ENCODE data around the gene SLC39A13.
A peak's percentile ranks its signal among the peaks of the same experiment; 100 is the strongest.

Gene SLC39A13

DNA sequence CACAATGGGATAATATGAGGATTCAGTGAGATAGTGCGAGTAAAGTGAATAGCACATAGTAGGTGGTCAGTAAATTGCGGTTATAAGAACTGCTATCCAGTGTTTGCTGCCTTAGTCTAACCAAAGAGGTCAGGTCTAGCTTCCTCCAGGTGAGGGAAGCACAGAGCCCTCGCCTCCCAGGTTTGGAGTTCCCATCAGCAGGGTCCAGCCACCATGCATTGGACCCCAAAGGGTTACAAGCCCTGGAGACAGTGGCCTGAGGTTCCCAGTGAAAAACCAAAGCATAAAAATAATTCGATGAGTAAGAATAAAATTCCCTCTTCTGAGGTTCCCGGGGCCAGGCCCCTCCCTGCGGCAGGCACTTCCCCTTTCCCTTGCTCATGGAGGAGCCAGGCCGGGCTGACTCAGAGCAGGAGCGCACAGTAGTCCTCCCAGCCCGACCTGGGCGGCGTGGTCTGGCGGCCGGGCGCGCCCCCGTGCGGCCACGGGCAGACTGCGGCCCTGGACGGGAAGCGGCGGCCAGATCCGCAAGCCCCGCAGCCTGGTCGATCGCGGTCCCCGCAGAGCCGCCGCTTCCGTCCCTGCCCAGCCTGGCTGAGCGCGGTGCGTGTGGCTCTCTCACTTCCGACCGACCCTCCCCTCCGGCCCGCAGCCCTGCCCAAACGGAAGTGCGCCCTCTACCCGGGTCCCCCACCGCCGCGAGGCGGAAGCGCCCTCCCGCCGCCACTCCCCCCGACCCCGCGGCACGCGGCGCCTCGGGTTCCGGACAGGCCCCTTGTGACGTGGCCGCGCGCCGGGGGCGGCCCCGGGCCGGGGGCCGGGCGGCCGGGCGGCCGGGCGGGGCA is at the start of gene SLC39A13:
Gene SLC39A13, plus strand, starts transcription at position 845 of the 845 bp plus-strand sequence. CDS start 1,505 bp downstream, outside the sequence.
- peak; percentile 89 for DNase-seq

DNA sequence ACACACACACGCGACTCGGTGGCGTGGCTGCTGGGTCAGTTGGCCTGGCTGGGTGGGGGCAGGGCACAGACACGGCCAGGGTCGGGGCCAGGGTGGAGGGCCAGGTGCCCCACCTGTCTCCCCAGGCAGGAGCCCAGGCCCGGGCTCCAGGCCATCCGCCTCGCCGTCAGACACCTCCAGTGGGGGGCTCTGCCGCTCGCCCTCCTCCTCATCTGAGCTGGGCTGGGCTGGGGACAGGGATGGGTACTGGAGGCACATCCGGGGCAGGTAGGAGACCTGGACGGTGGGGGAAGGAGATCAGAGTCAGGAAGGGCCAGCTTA is 49.7 kb upstream of the SLC39A13 start:
- no peak for DNase-seq

DNA sequence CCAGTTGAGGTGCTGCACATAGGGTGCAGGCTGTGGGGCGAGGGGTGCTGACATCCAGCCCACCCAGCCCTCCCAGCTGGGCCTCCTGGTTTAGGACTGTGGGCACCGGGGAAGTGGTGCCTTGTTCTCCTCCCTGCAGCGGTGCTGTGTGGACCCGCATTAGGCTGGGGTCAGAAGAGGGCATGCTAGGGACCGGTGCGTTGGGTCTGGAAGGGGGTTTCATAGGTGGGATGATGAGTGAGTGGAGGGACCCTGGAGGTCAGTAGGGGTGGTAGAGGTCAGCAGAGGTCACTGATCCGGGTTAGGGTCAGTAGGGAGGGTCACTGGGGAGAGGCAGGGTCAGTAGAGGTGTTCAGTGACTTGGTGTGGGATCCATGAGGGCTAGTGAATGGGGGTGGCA is 49.2 kb upstream of the SLC39A13 start:
- DNase-seq = no peak

DNA sequence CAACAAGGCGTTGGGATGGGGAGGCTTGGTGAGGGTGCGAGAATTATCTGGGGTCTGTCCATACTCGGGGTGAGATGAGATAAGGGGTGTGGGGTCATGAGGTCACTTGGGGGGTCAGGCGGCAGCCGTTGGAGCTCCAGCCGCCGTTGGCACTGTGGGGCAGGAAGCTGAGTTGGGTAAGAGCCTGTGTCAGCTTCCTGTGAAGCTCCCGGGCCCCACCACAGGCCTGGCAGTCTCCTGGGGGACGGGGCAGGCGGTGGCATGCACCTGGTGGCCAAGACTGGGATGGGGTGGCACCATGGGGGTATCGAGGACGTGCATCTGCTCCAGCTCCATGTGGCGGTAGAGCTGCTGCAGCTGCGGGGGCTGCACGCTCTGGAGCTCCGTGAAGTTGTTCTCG is 48.8 kb upstream of the SLC39A13 start:
- no peak for DNase-seq

DNA sequence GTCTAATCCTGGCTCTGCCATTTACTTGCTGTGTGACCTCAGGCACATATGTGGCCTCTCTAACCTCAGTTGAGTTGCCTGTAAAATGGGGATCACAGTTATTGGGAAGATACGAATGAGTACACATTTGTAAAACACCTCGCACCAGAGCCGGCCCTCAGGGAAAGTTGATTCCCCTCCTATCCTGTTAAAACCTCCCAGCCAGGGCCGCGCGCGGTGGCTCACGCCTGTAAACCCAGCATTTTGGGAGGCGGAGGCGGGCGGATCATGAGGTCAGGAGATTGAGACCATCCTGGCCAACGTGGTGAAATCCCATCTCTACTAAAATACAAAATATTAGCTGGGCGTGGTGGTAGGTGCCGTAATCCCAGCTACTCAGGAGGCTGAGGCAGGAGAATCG is 48.0 kb upstream of the SLC39A13 start:
- no peak for DNase-seq

DNA sequence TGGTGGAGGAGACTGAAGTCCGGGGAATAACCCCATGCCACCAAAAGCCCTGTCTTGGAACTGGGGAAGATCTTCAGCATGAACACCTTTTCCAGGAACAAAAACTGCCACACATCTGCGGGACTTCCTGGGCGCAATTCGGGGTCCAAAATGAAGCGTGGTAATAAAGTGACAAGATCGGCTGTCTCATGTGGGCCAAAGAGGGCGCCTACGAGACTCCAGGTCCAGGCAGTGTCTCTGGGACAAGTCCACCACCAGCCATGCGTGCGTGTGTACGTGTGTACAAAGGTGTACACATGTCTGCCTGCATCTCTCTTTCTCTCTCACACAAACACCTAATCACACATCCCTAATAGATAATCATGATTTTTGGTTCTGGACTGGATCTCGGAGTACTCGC is 47.0 kb upstream of the SLC39A13 start:
- no peak for DNase-seq

DNA sequence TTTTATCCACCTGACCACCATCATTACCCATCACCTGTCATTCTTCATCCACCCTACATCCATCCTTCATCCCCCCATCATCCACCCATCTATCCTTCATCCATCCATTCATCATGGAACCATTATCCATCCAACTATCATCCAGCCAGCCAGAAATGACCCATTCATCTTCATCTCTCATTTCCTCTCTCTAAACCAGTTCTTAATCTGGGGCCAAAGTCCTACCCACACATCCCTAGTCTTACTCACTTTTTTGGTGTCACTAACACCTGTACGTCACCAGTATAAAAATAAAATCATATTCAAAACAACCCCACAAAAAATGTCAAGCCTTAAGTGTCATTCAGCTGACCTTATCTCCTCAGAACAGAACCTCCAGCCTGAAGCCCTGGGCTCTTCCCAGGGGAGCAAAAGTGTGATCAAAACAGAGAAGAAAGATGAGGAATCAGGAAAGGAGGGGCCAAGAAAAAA is 42.3 kb upstream of the SLC39A13 start:
- no peak for DNase-seq

DNA sequence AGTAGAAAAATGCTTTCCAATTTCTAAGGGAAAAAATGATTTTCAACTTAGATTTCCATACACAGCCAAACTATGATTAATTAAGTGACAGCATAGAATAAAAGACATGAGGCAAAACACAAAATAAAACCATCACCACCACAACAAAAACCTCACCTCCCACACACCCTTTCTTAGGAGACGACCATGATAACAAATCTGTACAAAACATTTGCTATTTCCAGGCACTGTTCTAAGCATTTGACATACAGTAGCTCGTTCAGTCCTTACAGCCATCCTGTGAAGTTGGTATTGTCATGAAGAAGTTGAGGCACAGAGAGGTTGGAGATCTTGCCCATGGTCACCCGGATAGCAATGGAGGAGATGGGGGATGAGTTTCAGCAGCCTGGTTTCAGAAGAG is 38.7 kb upstream of the SLC39A13 start:
- no peak for DNase-seq

DNA sequence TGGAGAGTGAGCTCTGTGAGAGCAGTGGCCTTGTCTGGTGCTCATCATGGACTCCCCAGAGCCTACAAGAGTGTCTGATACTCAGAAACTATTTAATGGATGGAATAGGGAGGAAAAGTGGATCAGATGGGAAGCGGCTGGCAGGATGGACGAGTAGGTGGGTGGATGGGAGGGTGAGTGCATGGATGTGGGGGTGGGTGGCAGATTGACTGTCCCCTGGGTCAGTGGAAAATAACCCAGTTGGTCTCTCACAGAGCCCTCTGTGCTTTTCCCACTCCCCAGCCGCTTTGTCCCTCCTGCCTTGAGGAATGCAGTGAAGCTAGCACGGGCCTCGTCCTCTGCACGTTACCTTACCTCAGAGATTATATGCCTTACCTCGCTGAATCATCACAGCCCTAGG is 36.0 kb upstream of the SLC39A13 start:
- DNase-seq = no peak

DNA sequence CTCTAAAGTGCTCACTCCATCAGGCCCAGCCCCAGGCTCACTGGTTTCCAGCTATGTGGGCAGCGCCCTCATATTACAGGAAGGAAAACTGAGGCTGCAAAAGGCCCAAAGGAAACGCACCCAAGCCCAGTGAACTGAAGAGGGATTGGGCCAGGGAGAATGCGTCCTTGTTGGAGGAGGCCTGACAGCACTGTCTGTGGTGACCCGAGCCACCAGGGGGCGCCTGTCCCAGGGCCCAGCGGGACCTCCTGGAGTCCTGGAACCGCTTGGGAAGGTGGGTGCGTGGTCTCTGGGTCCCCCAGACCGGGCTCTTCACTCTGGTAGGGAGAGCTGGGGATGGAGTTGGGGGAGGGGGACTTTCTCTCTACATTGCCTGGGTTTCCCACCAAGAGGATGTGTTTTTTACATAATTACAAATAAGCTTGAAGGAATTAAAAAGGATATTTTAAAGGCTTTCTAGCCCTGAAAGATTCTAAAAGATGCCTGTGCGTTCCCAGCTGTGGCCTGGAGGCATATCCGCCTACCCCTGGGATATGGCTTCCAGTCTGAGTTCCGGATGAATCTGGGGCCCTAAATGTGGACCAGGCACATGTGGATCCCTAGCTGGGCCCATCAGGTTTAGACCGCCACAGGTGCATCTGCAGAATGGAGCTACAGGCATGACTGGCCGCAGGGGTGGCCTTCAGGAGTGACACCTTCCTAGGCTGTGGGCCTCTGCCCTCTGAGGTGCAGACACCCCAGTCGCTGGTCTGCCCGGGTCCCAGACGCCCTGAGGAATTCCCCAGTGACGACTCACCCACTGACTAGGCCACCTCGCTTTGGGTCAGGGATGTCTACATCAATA is 34.3 kb upstream of the SLC39A13 start:
- DNase-seq = peak; percentile 54

DNA sequence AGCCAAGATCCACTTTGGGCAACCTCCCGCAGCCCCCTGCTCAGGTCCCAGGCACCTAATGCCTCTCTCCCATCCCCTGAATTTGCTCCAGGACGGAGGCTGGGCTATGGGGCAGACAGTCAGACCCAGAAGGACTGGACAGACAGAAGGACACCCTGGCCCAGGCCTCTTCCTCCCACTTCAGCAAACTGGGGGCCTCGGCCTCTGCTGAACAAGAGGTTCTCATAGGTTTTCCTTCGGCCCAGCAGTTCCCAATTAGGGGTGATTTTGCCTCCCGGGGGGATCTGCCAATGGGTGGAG is 33.7 kb upstream of the SLC39A13 start:
- DNase-seq = no peak

DNA sequence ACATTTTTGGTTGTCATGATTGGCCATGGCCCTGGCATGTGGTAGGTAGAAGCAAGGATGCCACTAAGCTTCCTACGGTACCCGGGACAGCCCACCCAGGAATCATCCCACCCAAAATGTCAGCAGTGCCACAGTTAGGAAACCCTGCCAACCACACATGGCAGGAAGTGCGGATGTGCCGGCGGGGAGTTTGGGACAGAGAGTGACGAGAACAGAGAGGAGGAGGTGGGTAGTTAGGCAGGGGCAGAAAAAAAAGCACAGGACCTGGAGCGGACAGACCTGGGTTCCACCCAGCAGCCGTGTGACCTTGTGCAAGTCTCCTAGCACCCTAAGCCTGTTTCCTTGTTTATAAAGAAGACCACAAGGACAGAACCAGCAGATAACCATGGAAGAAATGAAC is 33.4 kb upstream of the SLC39A13 start:
- DNase-seq = no peak

DNA sequence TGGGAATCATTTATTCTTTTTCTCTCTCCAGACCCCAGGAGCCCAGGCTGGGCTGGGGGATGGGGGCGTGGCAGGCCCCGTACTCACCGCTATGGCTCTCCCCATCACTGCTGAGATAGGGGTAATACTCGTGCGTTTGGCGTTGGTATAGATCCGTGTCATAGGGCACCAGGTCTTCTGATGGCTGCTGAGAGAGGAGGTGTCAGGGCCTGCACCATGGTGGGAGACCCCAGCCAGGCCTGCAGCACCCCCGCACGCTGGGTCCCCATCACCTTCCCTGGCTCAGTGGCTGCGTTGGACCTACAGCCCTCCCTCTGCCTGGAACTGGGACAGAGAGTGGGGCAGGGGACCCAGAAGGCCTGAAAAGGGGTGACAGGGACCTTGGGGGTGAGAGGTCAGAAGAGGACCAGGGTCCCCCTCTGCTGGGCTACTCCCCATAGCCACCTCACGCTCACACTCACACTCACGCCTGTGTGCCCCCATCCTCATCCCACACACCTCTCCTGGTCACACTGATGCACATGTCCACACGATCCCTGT is 32.8 kb upstream of the SLC39A13 start:
- DNase-seq = no peak

DNA sequence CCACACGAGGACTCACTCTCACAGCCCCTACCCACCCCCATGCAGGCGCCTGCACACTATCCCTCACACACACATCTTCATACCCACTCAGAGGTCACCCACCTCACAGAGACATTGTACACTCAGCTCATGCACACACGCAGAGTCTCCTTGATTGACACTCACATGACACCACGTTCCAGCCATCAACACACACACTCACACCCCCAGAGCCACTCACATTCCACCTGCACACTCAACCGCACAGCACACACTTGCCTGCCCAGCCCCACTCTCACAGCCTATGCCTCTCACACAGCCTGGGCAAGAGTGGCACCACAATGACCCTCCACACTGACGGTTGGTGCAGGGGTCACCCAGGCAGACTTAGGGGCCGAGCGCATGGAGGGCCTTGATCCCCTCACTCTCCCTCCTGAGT is 32.3 kb upstream of the SLC39A13 start:
- peak; percentile 47 for DNase-seq

DNA sequence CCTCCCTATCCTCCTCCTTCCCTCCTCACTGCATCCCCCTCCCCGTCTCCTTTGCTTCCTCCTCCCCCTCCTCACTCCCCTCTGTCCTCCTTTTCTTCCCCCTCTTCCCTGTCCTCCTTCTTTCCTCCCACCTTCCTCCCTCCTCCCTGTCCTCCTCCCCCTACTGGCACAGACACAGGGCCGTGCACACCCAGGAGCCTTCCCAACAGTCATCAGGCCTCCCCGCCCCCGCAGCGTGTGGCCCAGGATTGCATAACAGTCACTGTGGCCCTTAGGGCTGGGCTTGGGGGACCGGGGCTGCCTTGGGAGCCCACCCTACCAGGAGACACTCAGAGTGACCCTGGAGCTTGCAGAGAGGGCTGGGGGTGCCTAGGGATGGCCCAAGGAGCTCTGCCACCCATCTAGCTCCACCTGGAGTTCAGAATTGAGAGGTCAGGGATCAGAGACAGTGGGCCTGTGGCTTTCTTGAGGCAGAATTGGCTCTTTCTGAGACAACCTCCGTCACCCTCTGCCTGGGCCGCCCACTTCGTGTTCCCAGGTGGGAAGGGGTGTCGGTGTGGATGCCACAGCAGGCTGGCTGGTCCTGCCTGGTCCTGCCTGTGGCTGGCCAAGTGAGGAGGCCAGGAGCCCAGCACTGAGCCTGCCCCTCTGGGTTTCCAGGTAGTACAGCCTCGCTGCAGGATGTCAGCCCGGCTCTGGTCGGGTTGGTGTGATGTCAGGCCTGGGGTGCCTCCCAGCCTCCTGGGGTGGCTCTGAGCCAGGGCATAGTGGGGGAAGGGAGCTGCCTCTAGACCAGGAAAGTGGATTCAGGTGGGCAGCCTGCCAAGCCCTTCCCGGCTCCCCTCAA is 31.6 kb upstream of the SLC39A13 start:
- DNase-seq = no peak

DNA sequence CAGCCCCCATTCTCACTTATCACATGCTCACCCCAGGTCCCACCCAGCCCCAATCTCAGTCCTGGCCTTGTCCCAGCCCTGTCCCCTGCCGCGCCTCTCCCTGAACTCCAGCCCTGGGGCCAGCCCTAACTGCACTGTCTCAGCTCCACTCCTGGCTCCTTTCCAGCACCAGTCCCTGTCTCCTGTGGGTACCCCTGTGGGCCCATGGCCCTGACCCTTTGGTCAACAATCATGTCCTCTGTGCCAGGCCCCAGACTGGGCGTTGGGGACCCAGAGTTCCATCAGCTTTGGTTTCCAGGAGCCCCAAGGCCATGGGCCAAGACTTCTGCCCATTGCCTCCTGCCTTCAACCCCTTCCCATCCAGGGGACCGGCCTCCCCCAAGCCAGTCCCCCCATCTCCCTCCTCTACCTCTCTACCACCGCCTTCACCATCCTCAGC is 30.8 kb upstream of the SLC39A13 start:
- no peak for DNase-seq

DNA sequence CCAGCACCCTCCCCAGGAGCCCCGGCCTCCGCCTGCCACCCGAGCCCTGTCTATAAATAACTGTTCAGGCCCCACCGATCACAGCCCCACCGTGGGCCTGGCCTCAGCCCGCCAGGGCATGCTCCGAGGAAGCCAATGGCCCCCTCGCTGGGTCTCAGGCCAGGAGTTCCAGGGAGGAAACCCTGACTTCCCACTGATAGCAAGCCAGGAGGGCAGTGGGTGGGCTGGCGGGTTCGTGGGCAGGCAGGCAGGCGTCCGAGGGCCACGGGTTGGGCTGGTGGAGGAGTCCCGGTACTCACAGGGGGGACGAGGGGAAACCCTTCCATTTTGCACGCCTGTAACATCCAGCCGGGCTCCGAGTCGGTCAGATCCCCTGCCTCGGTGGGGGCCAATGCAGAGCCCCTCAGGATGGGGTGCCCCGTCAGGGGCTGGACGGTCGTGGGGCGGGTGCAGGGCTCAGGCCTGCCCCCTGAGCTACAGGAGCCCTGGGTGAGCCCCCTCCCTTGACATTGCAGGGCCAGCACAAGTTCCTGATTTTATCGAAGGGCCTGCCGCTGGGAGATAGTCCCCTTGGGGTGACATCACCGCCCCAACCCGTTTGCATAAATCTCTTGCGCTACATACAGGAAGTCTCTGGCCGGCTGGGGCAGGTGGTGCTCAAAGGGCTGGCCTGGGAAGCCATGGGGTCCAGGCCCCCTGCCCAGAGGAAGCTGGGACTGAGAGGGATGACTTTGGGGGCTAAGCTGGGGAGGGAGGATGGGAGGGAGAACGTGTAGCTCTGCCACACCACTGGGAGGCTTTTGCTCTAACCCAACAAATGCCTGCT is 30.2 kb upstream of the SLC39A13 start, which contains the start of gene SPI1:
Gene SPI1, minus strand, starts transcription at position 538 of the 826 bp plus-strand sequence. Its CDS starts 194 bp downstream, at position 344.
- DNase-seq = no peak

DNA sequence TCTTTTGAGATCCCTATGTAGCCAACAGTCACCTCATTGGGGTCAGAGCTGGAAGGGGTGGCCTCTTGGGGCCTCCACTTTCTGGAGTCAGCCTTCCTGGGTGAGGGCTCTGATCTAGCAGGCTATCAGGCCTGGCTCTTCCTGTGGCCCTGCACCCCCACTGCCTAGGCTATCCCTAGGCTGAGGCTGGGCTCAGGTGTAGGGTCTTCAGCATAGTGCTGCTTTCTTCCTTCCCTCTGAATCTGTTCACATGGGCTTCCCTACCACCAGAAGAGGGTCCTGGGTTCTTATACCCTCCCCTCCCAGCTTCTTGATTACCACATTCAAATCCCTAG is 29.6 kb upstream of the SLC39A13 start:
- no peak for DNase-seq

DNA sequence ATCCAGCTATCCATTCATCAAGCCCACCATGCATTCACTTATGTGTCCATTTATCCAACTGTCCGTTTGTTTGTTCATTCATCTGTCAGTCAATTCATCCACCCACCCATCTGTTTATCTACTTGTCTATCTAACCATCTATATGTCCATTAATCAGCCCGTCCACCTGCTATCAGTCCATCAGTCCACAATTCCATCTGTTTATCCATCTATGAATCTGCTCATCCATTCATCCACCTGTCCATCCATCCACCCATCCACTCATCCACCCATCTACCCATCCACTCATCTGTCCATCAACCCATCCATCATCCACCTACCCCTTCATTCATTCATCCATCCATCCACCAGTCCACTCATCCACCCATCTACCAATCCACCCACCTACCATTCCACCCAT is 29.1 kb upstream of the SLC39A13 start:
- DNase-seq = no peak

DNA sequence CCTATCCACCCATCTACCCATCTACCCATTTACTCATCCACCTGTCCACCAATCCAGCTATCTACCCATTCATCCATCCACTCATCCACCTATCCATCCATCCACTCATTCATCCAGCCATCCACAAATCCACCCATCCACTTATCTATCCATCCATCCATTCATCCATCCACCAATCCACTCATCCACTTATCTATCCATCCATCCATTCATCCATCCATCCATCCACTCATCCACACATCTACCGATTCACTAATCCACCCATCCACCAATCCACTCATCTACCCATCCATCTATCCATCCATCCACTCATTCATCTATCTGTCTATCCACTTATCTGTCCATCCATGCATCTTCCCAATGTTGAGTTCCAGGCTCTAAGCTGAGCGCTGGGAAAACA is 28.3 kb upstream of the SLC39A13 start:
- no peak for DNase-seq

DNA sequence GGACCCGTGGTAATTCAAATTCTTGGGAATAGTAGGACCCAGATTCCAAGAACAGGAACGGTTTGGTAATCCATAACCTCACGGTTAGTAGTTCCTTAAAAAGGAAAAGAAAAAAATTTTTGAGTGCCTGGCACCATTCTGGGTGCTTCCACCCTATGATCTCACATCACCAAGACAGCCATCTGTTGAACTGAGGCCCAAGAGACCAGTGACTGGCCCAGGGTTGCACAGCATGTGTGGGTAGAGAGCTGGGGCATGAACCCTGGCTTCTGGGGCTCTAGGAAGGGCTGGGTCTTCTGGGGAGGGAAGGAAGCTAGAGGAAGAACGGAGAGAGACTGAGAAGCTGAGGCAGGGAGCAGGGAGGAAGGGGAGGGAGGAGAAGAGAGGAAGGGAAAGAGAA is 25.3 kb upstream of the SLC39A13 start:
- no peak for DNase-seq

DNA sequence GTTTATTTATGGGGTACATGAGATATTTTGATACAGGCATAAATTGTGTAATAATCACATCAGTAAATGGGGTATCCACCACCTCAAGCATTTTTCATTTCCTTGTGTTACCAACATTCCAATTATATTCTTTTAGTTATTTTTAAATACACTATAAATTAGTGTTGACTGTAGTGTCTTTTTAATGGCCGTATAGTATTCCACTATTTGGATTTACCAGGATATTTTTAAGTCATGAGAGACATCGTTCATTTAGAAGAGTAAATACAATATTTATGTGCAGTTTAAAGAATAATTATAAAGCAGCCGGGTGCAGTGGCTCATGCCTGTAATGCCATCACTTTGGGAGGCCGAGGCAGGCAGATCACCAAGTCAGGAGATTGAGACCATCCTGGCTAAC is 23.9 kb upstream of the SLC39A13 start:
- DNase-seq = no peak
